Tibial nerve (tissue), 4 donors: ENCODE data around the gene CCN5. TPM values are rescaled to one million over a fixed set of nuclear protein-coding genes. Genes with fewer than 3 reads are reported as not detected.

ENCODE experiments used
- DNase-seq, 2 donors: peaks; one replicate each; pipeline ENCODE4 v3.0.0-alpha.2; 2019; ENCODE audit warnings: low spot score in 2 of 2
- H3K27ac ChIP-seq, 4 donors: fragments of 200-600 bp; sonication (generic) in 3 of 4; one replicate each; pipeline ENCODE4 v1.5.1; 2017 to 2019; ENCODE audit warnings: mild to moderate bottlenecking in 1 of 4
- H3K27me3 ChIP-seq, 2 donors: fragments of 200-600 bp; sonication (generic) in 1 of 2; one replicate each; pipeline versions ENCODE4 v1.5.1 to v1.6.0; 2017 to 2019
- H3K36me3 ChIP-seq, 3 donors: fragments of 200-600 bp; sonication (generic); one replicate each; pipeline ENCODE4 v1.5.1; 2018 to 2019
- H3K4me1 ChIP-seq, 4 donors: fragments of 200-600 bp; sonication (generic) in 3 of 4; one replicate each; pipeline ENCODE4 v1.5.1; 2017 to 2019
- H3K4me3 ChIP-seq, 4 donors: fragments of 200-600 bp; sonication (generic) in 3 of 4; one replicate each; pipeline ENCODE4 v1.5.1; 2017 to 2019; ENCODE audit warnings: mild to moderate bottlenecking in 1 of 4, moderate library complexity in 1 of 4
- H3K9me3 ChIP-seq, 4 donors: fragments of 200-600 bp; sonication (generic) in 3 of 4; one replicate each; pipeline ENCODE4 v1.5.1; 2017 to 2019
- CTCF ChIP-seq, 5 experiments: fragments of 200-600 bp in 3 of 5; fragments of 450-650 bp in 2 of 5; sonication (generic) in 3 of 5; IDR thresholded peaks; one replicate each; pipeline ENCODE4 v1.5.1; 2016 to 2019; ENCODE audit warnings: antibody characterized with exemption in 5 of 5, mild to moderate bottlenecking in 3 of 5, moderate library complexity in 2 of 5
- EP300 ChIP-seq, 2 donors: sonication (generic); formaldehyde crosslinking; IDR thresholded peaks; one replicate each; pipeline ENCODE4 v1.6.1; 2017; ENCODE audit warnings: antibody characterized with exemption in 2 of 2, mild to moderate bottlenecking in 1 of 2
- POLR2A ChIP-seq, 2 donors: fragments of 450-650 bp; IDR thresholded peaks; one replicate each; pipeline ENCODE4 v1.6.1; 2017; ENCODE audit warnings: antibody characterized with exemption in 2 of 2, mild to moderate bottlenecking in 2 of 2, moderate library complexity in 2 of 2
- WGBS, 2 donors: methylation state at CpG; one replicate each; pipeline ENCODE4 v1.1.5; 2018; 5-methylcytosine and 5-hydroxymethylcytosine counted together
- total RNA-seq, 4 donors: library from RNA; depleted of rRNA; stranded (reverse); fragments of >200 nt; gene quantifications; one replicate each; pipeline ENCODE4 v1.1.0, GENCODE V29; 2016

The CCN5 gene
- total RNA-seq, 4 donors from 2014 or later, result 84.0 to 1,826 (median 378) TPM

DNA sequence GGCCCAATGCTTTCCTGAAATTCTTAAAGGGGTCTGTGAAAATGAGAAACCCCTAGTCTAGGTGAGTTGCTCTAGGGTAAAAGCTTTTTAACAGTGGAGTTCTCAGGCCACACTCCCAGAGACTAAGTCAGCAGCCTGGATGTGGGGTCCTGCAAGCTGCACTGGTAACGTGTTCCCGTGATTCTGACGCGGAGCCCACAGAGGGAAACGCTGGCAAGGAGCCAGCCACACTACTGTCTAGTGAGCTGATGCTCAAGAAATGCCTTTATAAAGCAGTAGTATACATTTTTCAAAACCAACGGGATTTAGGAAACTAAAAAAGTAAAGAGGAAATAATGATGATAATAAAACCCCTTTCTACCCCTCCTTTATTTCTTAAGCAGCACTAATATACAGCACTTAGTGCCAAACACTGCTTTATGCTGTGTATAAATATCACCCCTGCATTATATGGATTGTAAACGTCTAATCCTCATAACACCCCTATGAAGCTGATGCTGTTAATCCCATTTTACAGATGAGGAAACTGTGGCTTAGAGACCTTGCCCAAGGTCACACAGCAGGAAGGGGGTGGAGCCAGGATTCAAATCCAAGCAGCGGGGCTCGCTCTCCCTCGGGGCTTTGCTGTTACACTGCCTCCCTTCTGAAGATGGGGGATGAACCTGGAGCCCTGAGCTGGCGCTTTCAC, 55.5 kb downstream of the CCN5 start:
- Histone ChIP-seq H3K27ac (no peak overlapping the region), H3K9me3 (no peaks in the 10 kb centered on the region), H3K4me3 (no peak overlapping the region), H3K4me1 (no peaks in the 10 kb centered on the region), H3K27me3 (peaks cover 0 to 42% of the 10 kb centered on the region in 2 donors), H3K36me3 (no peaks in the 10 kb centered on the region)
- no peak for TF ChIP-seq EP300 (IDR thresholded peaks at IDR 0.05)
- TF ChIP-seq POLR2A (IDR thresholded peaks at IDR 0.05), result no peak
- TF ChIP-seq CTCF (IDR thresholded peaks at IDR 0.05), result no peak
- DNase-seq, result no peak
- WGBS, 2 donors, result 39 to 43% methylated on average over 11 of the region's 11 CpGs

DNA sequence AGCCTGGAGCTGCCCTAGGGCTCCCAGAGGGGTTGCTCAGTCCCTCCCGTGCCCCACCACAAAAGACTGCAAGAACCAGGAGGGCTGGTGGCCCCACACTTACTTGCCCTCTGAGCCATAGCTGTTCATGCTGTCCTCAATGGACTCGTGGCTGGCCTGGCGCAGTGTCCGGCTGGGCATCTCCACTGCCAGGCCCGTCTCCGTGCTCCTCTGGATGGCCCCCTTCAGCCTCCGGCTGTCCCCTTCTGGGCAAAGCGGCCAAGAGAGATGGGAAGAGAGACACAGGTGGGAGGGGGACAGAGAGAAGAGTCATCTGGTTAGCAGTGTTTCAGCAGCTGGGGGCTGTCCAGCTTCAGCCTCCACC, 56.0 kb downstream of the CCN5 start:
- no peaks in the 10 kb centered on the region for H3K9me3 ChIP-seq
- H3K27me3 ChIP-seq, result peaks cover 0 to 38% of the 10 kb centered on the region in 2 donors
- H3K36me3 ChIP-seq, result no peaks in the 10 kb centered on the region
- no peak for TF ChIP-seq POLR2A (IDR thresholded peaks at IDR 0.05)
- 77 to 87% methylated on average over 8 of the region's 8 CpGs for WGBS, 2 donors
- DNase-seq, result no peak
- H3K27ac ChIP-seq, result no peak overlapping the region
- no peak overlapping the region for H3K4me3 ChIP-seq
- no peaks in the 10 kb centered on the region for H3K4me1 ChIP-seq

- Histone ChIP-seq H3K4me1 (no peaks in the 10 kb centered on the region), H3K9me3 (no peaks in the 10 kb centered on the region), H3K4me3 (no peak overlapping the region), H3K27me3 (peaks cover 0 to 33% of the 10 kb centered on the region in 2 donors), H3K27ac (no peak overlapping the region), H3K36me3 (no peaks in the 10 kb centered on the region)
- DNase-seq, result no peak
- 50 to 56% methylated on average over 8 of the region's 8 CpGs for WGBS, 2 donors
- no peak for TF ChIP-seq CTCF (IDR thresholded peaks at IDR 0.05)
- TF ChIP-seq EP300 (IDR thresholded peaks at IDR 0.05), result no peak
- TF ChIP-seq POLR2A (IDR thresholded peaks at IDR 0.05), result no peak
These were observed 57.5 kb downstream of the CCN5 start for GRCh38 chr20:44772636-44773035.

GRCh38 chr20:44773070-44773829, 58.1 kb downstream of the CCN5 start:
- TF ChIP-seq EP300 (IDR thresholded peaks at IDR 0.05) (no peak), CTCF (IDR thresholded peaks at IDR 0.05) (no peak), POLR2A (IDR thresholded peaks at IDR 0.05) (no peak)
- H3K9me3 ChIP-seq, result no peaks in the 10 kb centered on the region
- no peak overlapping the region for H3K27ac ChIP-seq
- no peak for DNase-seq
- H3K4me1 ChIP-seq, result no peaks in the 10 kb centered on the region
- H3K4me3 ChIP-seq, result no peak overlapping the region
- no peaks in the 10 kb centered on the region for H3K36me3 ChIP-seq
- peaks cover 0 to 29% of the 10 kb centered on the region in 2 donors for H3K27me3 ChIP-seq
- 49 to 62% methylated on average over 10 of the region's 10 CpGs for WGBS, 2 donors

GRCh38 chr20:44776980-44777379, 61.8 kb downstream of the CCN5 start:
- Histone ChIP-seq H3K36me3 (no peaks in the 10 kb centered on the region), H3K4me1 (no peaks in the 10 kb centered on the region), H3K4me3 (no peak overlapping the region), H3K27ac (no peak overlapping the region), H3K27me3 (peaks cover 0 to 13% of the 10 kb centered on the region in 2 donors), H3K9me3 (no peaks in the 10 kb centered on the region)
- 14 to 20% methylated on average over 7 of the region's 7 CpGs for WGBS, 2 donors
- no peak for TF ChIP-seq CTCF (IDR thresholded peaks at IDR 0.05)
- TF ChIP-seq POLR2A (IDR thresholded peaks at IDR 0.05), result no peak
- no peak for TF ChIP-seq EP300 (IDR thresholded peaks at IDR 0.05)
- DNase-seq, result no peak

Other genes starting within 250 kb of the CCN5 start
- 10 to 100 TPM; 13.0 to 23.7 (median 16.9) TPM for gene TTPAL, start 239.5 kb upstream of the CCN5 start, total RNA-seq
- 10 to 100 TPM; 59.7 to 97.5 (median 86.7) TPM for gene SERINC3, start 193.3 kb upstream of the CCN5 start, total RNA-seq
- gene PKIG, start 132.8 kb upstream of the CCN5 start, total RNA-seq, result 100 to 1,000 TPM in 2 of 4 donors, 10 to 100 TPM in 2; 78.2 to 108 (median 91.5) TPM
- gene ADA, start 63.7 kb upstream of the CCN5 start, total RNA-seq, result 10 to 100 TPM; 11.1 to 14.9 (median 12.4) TPM
- 1 to 10 TPM in 3 of 4 donors, under 1 TPM in 1; 0.87 to 6.0 (median 1.5) TPM for gene KCNK15, start 30.5 kb downstream of the CCN5 start, total RNA-seq
- gene RIMS4, start 95.2 kb downstream of the CCN5 start, total RNA-seq, result 1 to 10 TPM in 2 of 4 donors, under 1 TPM in 2; 0.21 to 4.7 (median 1.7) TPM
- 100 to 1,000 TPM in 1 of 4 donors, 10 to 100 TPM in 3; 97.9 to 119 (median 98.3) TPM for gene YWHAB, start 170.3 kb downstream of the CCN5 start, total RNA-seq
- gene PABPC1L, start 194.7 kb downstream of the CCN5 start, total RNA-seq, result 10 to 100 TPM; 11.8 to 27.9 (median 16.0) TPM
- gene TOMM34, start 245.0 kb downstream of the CCN5 start, total RNA-seq, result 10 to 100 TPM in 3 of 4 donors, 1 to 10 TPM in 1; 5.9 to 18.0 (median 13.9) TPM